A204.1 (cell line): ENCODE measurements around the gene UBA3.

Experiments used
- FAIRE-seq: peaks from 2 replicates; lab custom pipeline; 2012; peaks lifted over from hg19 to GRCh38; lab: Jason Lieb, UNC

The UBA3 gene

DNA sequence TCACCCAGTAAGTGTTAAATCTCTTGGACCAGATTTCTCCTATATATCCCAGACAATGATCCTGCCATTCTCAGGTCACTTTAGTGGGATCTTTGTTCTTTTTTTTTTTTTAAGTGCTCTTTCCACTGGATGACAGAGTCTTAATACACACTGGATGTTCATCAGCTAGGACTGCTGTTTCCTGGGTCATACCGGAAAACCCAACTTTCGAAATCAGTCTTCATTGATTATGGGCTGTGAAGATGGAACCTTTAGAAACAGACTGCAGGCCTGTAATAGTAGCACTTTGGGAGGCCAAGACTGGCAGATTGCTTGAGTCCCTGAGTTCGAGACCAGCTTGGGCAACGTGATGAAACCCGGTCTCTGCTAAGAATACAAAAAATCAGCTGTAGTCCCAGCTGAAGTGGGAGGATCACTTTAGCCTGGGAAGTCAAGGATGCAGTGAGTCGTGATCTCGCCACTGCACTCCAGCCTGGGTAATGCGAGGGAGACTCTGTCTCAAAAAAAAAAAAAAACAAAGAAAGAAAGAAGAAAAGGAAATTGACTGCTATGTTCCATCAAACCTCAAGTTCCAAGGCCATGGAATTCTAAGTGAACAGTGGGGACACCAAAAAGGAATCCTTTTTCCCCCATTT, 69.0 kb downstream of the UBA3 start:
- FAIRE-seq: no peak

DNA sequence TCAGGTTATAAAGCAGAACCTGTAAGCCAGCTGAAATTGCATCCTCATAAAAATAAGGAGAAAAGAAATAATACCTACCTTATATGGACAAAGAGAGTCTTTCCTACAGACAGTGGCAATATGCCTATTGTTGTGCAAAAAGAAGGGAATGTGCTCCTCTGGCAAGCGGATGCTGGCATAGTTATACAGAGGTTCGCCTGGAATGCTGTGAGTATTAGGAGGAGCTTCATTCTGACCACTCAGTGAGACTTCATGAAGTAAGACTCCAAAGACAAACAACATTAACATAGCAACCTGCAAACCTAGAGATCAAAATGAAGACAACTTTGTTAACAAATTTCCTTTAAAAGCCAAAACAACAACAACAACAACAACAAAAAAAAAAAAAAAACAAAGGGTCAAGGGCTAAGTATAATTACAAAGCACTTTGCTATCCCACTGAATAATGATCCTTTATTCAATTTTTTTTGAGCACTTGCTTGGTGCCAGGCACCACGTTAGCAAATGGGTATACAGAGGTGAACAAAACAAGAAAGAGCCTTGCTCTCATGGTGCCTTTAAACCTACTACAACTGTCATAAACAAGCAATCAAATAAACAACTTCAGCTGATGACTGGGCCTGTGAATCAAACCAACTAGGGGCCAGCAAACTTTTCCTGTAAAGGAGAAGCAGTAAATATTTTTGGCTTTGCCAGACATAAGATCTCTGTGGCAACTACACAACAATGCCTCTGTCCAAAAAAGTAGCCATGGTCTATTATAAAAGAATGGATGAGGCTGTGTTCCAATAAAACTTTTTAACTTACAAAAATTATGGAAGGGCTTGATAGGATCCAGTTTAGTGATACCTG, 70.4 kb downstream of the UBA3 start:
- FAIRE-seq: no peak

DNA sequence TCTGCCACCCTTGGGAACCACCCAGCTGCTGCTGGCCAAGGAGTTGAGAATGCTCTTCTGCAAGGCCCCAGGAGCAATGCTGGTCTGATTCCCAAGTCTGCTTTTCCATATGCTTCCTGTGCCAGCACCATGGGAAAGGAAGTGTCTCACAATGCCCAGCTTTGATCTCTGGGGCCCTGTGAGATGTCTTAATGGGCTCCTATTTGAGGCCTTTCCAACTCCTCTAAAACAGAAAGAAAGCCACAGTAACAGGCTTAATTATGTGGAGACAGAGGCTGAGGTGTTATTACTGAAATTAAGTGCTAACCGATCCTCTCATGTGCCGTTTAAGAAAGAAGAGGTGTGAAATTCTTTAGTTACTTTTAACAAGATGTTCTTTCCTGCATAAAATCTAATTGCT, 71.2 kb downstream of the UBA3 start:
- FAIRE-seq: no peak

DNA sequence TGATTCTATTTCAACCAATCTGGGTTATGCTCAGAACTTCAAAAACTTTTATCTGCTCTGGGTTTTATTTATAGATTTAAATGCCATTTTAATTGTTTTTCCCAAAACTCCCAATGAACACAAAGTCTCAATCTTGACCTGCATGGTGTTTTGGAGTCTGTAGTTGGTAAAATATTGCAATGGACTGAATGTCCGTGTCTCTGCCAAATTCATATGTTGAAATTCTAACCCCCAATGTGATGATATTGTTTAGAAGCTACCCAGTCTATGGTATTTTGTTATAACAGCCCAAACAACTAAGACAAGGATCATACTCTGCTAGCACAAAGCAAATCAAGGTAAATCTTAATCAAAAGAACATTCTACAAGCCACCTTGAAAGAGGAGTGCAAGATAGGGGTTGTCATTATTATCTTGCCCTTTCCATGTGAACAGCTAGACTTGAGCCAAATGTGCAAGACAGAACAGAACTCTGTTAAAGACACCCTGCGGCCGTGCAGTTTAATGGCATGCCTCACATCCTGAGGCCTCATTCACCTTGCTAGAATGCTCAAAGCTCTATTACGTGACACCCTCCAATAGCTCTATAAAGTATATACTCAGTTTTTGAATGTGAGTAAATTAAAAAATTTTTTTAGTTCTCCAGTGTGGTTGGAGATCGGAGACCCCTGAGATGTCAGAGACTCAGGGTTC, 74.2 kb downstream of the UBA3 start:
- FAIRE-seq: no peak

DNA sequence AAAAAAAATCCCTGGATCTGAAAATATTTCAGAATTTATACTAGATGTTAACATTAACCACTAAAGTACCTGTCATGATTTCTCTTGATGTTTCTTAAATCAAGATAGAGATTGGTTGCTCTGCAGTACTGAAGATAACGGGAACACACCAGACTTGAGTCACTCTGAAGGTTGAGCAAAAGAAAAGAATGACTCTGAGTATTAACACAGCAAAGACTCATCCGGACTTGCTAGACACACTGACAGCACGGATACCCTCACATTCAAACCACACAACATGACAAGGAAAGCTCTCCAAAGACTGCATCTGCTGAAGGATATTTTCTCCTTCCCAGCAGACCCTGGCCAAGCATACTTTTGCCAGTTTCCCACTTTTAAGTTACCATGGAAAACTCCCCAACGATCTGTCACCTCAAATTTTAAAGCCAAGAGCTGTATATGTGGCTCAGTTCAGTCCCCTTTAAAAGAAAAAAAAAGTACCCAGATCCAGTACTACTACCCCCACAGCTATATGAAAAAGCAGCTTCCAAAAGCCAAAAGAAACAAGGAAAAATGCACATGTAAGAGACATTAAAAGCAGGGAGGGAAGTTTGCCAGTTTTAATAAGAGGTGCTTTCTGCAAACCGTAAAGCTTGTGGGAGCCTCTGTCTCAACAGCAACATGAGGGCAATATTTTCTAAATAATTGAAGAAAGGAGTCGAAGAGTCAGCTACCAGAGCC, 74.9 kb downstream of the UBA3 start:
- no peak for FAIRE-seq
